ENCODE results near the gene VPREB3. TPM values are rescaled to one million over a fixed set of nuclear protein-coding genes. Genes with fewer than 3 reads are reported as not detected.
A peak's percentile ranks its signal among the peaks of the same experiment; 100 is the strongest.
"Not testable (repeated sequence)": the region's sequence is repeated elsewhere in the genome, so short reads cannot be mapped to it uniquely, and the experiment has no call there.

VPREB3 gene
- total and polyA plus RNA-seq, 8 donors = 1.1 to 8.7 (median 7.8) TPM; not detected in 5

DNA sequence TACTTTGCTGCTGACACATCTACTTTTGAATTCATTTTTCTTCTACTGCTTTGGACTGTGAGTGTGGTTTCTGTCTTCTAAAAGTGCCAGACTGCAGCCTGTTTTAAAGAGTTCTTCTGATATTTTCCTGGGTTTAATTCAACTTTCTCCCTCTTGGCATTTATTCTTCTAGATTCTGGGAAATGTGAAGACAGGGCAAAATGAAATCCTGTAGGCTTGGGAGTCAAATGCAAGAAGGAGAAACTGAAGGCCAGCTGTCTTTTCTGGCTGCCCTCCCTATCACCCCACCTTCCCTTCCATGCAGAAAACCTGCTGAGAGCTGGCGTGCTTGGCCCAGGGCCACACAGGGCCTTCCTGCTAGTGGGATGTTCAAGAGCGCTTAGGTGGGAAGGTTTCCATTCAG lies 10.9 kb downstream of the VPREB3 start:
- H3K4me1 ChIP-seq = peaks cover 0 to 17% (median 2%) of the 10 kb centered on the region in 4 donors
- H3K27me3 ChIP-seq = no peaks in the 10 kb centered on the region
- H3K27ac ChIP-seq = peak overlapping the region in 1 of 5 donors; percentile 17
- TF ChIP-seq EP300 (IDR thresholded peaks at IDR 0.05) = no peak
- TF ChIP-seq POLR2AphosphoS5 (IDR thresholded peaks at IDR 0.05) = no peak
- TF ChIP-seq POLR2A (IDR thresholded peaks at IDR 0.05) = no peak
- TF ChIP-seq, protein P1, sequence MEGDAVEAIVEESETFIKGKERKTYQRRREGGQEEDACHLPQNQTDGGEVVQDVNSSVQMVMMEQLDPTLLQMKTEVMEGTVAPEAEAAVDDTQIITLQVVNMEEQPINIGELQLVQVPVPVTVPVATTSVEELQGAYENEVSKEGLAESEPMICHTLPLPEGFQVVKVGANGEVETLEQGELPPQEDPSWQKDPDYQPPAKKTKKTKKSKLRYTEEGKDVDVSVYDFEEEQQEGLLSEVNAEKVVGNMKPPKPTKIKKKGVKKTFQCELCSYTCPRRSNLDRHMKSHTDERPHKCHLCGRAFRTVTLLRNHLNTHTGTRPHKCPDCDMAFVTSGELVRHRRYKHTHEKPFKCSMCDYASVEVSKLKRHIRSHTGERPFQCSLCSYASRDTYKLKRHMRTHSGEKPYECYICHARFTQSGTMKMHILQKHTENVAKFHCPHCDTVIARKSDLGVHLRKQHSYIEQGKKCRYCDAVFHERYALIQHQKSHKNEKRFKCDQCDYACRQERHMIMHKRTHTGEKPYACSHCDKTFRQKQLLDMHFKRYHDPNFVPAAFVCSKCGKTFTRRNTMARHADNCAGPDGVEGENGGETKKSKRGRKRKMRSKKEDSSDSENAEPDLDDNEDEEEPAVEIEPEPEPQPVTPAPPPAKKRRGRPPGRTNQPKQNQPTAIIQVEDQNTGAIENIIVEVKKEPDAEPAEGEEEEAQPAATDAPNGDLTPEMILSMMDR (IDR thresholded peaks at IDR 0.05) = no peak
- intact Hi-C loops (cut with DNase I; ENCODE audit: low total_unique reads) = no loop called here
- no peaks in the 10 kb centered on the region for H3K9me3 ChIP-seq
- 61 to 92% (median 90%) methylated on average over 2 of the region's 2 CpGs for WGBS, 5 donors
- peak in 1 of 2 donors; percentile 70 for DNase-seq
- peaks cover 13 to 49% (median 44%) of the 10 kb centered on the region in 4 donors for H3K36me3 ChIP-seq
- H3K4me3 ChIP-seq = no peak overlapping the region

DNA sequence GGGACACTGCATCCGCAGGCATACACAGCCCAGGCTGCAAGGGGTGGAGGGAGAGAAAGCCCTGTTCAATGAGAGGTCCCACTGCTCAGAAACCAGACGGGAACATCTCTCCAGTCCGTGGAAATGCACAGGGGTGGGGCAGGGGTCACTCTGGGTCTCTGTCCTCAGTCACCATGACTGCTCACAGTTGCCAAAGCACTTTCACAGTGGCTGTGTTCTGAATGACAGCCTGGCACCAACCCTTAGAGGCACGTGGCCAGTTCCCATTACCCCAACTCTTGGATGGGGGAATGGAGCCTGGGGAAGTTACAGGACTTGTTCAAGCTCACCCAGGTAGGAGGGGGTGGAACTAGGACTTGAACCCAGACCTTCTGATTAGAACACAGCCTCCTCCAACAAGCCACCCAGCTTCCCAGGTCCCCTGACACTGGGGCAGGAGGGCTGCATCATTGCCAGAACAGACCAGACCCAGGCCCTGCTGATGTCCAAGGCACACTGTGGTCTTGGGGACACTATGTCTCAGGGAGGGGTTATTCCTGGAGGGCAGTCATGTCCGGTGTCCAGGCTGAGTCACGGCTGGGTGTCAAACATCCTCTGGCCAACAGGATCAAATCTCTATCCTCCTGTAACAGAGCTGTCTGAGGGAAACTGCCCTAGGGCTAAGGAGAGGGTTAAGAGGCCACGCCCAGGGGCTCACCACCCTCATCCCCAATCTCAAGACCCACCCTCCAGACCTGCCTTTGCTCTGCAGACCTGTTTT lies 11.5 kb downstream of the VPREB3 start:
- peaks cover 0 to 17% (median 2%) of the 10 kb centered on the region in 4 donors for H3K4me1 ChIP-seq
- peaks cover 13 to 49% (median 44%) of the 10 kb centered on the region in 4 donors for H3K36me3 ChIP-seq
- intact Hi-C loops (cut with DNase I; ENCODE audit: low total_unique reads) = no loop called here
- TF ChIP-seq POLR2AphosphoS5 (IDR thresholded peaks at IDR 0.05) (no peak), POLR2A (IDR thresholded peaks at IDR 0.05) (no peak), EP300 (IDR thresholded peaks at IDR 0.05) (no peak)
- TF ChIP-seq, protein P1 (IDR thresholded peaks at IDR 0.05) = no peak
- DNase-seq = no peak
- 74 to 93% (median 82%) methylated on average over 5 to 7 of the region's 7 CpGs for WGBS, 5 donors
- no peaks in the 10 kb centered on the region for H3K9me3 ChIP-seq
- peak overlapping the region in 1 of 5 donors; percentile 17 for H3K27ac ChIP-seq
- no peak overlapping the region for H3K4me3 ChIP-seq
- no peaks in the 10 kb centered on the region for H3K27me3 ChIP-seq

DNA sequence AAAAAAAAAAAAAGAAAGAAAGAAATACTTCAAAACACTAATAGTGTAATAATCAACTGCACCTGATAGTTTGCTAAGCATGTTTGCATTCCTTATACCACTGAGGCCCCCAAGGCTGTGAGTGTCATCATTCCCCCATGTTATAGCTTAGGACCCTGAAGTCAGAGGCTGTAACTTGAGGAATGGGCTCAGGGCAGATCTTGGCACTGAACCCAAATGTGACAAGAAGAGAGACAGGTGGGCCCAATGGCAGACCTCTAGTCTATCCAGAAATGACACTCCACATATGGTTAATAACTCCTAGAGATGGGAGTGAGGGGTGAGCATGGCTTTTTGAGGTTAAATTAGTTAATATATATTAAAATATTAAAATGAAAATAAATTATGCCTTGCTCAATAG lies 16.5 kb downstream of the VPREB3 start:
- Histone ChIP-seq H3K4me3 (no peak overlapping the region), H3K36me3 (peaks cover 0 to 18% (median 16%) of the 10 kb centered on the region in 4 donors), H3K4me1 (peaks cover 0 to 9% (median 0%) of the 10 kb centered on the region in 4 donors), H3K27ac (no peak overlapping the region), H3K9me3 (no peaks in the 10 kb centered on the region), H3K27me3 (no peaks in the 10 kb centered on the region)
- intact Hi-C loops (cut with DNase I; ENCODE audit: low total_unique reads) = no loop called here
- no peak for DNase-seq
- TF ChIP-seq POLR2AphosphoS5 (IDR thresholded peaks at IDR 0.05) (no peak), EP300 (IDR thresholded peaks at IDR 0.05) (no peak), POLR2A (IDR thresholded peaks at IDR 0.05) (no peak)
- TF ChIP-seq, protein P1 (IDR thresholded peaks at IDR 0.05) = no peak

DNA sequence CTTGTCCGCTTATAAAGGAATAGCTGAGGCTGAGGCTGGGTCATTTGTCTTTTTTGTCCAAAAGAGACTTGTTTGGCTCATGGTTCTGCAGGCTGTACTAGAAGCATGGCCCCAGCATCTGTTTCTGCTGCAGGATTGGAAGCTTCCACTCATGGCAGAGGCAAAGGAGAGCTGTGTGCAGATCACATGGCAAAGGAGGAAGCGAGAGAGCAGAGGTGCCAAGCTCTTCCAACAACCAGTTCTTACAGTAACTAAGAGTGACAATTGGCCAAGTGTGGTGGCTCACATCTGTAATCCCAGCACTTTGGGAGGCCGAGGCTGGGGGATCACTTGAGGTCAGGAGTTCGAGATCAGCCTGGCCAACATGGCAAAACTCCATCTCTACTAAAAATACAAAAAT lies 26.1 kb downstream of the VPREB3 start:
- H3K9me3 ChIP-seq; DNase-seq; H3K27me3 ChIP-seq; H3K4me3 ChIP-seq; H3K36me3 ChIP-seq; intact Hi-C loops (cut with DNase I; ENCODE audit: low total_unique reads); H3K27ac ChIP-seq; H3K4me1 ChIP-seq: not testable (repeated sequence)
- 76 to 92% (median 82%) methylated on average over 4 of the region's 4 CpGs for WGBS, 5 donors

DNA sequence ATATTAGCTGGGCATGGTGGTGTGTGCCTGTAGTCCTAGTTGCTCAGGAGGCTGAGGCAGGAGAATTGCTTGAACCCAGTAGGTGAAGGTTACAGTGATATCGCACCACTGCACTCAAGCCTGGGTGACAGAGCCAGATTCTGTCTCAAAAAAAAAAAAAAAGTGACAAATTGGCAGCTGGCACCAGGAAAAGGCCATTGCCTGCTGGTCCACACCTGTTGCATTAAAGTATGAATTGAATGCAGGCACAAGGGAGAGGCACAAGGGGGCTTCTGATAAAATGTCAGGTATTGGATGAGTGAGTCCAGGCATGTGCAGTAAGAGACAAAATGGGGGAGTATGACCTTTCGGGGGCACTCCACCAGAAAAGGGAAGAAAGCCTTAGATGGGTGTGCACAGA lies 31.5 kb downstream of the VPREB3 start:
- TF ChIP-seq POLR2A (IDR thresholded peaks at IDR 0.05) = no peak
- TF ChIP-seq POLR2AphosphoS5 (IDR thresholded peaks at IDR 0.05) = no peak
- TF ChIP-seq, protein P1 (IDR thresholded peaks at IDR 0.05) = no peak
- no peak for TF ChIP-seq EP300 (IDR thresholded peaks at IDR 0.05)

More for the DNA sequence above, 31.5 kb downstream of the VPREB3 start:
- Histone ChIP-seq H3K36me3 (no peaks in the 10 kb centered on the region), H3K27me3 (no peaks in the 10 kb centered on the region), H3K4me3 (no peak overlapping the region), H3K27ac (no peak overlapping the region), H3K9me3 (no peaks in the 10 kb centered on the region), H3K4me1 (no peaks in the 10 kb centered on the region)
- no peak for DNase-seq
- WGBS, 5 donors = 56 to 71% (median 60%) methylated on average over 2 of the region's 2 CpGs
- intact Hi-C loops (cut with DNase I; ENCODE audit: low total_unique reads) = no loop called here

Data from stomach (tissue), 9 donors.